ENCODE data around the gene GPR108. TPM values are rescaled to one million over a fixed set of nuclear protein-coding genes. Genes with fewer than 3 reads are reported as not detected.

GPR108 gene
- total RNA-seq, 1 donor from 2014 or later: 87.7 TPM

DNA sequence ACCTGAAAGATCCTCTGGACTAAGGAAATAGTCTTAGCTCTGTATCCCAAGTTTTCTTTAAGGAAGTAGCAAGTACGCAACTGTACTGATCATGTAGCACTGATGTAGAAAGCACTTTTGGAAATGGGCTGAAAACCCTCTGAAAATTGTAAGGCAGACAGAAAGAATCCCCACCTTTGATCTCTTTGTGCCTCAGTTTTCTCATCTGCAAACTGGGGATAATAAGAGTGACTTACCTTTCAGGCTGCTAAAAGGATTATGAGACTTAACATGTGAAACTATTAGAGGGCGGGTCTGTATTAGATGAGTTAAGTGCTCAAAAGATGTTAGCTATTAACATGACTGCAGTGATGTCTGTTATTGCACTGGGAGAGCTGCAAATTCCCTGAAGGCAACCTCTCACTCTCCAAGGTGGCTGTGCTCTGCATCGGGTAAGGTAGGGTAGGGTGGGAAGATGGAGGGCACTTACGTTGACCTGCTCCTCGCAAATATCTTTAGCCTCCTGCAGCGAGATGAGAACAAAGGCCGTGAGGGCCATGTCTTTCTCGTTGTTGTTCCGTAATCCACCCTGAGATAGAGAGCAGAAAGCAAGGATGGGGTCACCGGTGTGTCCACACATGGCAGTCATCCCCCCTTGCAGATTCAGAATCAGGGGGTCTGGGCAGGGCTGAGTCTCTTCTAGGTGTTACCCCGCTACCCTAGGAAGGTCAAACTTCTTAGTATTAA lies 47.1 kb downstream of the GPR108 start:
- TF ChIP-seq, protein P1, sequence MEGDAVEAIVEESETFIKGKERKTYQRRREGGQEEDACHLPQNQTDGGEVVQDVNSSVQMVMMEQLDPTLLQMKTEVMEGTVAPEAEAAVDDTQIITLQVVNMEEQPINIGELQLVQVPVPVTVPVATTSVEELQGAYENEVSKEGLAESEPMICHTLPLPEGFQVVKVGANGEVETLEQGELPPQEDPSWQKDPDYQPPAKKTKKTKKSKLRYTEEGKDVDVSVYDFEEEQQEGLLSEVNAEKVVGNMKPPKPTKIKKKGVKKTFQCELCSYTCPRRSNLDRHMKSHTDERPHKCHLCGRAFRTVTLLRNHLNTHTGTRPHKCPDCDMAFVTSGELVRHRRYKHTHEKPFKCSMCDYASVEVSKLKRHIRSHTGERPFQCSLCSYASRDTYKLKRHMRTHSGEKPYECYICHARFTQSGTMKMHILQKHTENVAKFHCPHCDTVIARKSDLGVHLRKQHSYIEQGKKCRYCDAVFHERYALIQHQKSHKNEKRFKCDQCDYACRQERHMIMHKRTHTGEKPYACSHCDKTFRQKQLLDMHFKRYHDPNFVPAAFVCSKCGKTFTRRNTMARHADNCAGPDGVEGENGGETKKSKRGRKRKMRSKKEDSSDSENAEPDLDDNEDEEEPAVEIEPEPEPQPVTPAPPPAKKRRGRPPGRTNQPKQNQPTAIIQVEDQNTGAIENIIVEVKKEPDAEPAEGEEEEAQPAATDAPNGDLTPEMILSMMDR (IDR thresholded peaks at IDR 0.05; ENCODE audit: insufficient read depth, low read length, severe bottlenecking): no peak
- Histone ChIP-seq H3K36me3 (ENCODE audit: control insufficient read depth, insufficient read depth, low read length) (no peaks in the 10 kb centered on the region), H3K4me3 (ENCODE audit: low read depth, low read length) (no peak overlapping the region), H3K27me3 (ENCODE audit: control insufficient read depth, insufficient read depth, low read length) (no peaks in the 10 kb centered on the region)
- DNase-seq (ENCODE audit: low read depth): no peak
- peak; percentile 55 for FAIRE-seq

DNA sequence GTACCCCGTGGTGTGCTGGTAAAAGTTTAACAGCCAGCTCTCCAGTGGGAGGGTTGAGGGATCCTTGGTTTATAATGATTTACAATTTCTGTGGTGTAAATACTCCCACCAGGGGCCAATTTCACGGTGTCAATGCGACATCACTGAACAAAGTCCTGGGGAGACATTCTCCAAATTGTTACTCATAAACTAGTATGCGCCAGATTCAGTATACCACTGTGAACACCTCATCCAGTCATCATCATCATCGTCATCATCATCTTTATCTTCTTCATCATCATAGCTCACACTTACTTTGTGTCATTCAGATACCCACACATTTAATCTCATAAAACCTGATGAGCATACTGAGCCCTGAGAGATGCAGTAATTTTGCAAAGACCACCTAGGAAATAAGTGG lies 50.3 kb downstream of the GPR108 start:
- FAIRE-seq (no peak), DNase-seq (ENCODE audit: low read depth) (no peak)
- Histone ChIP-seq H3K36me3 (ENCODE audit: control insufficient read depth, insufficient read depth, low read length) (no peaks in the 10 kb centered on the region), H3K4me3 (ENCODE audit: low read depth, low read length) (no peak overlapping the region), H3K27me3 (ENCODE audit: control insufficient read depth, insufficient read depth, low read length) (no peaks in the 10 kb centered on the region)
- TF ChIP-seq, protein P1 (IDR thresholded peaks at IDR 0.05; ENCODE audit: insufficient read depth, low read length, severe bottlenecking): no peak

DNA sequence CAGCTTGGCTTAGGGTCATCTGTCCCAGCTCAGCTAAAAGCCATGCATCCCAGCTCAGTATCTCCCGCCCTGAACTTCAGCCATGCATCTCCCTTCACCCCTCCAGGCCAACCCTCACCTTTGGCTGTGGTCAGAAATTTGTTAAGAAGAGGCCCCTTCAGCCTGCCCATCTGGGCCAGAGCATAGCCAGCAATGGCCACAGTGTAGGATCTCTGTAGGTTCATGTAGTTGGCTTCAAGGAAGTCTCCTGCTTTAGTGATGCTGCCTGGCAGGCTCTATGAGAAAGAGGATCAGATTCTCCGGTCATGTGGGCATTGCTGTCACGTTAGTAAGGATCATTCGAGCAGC lies 50.8 kb downstream of the GPR108 start:
- Histone ChIP-seq H3K36me3 (ENCODE audit: control insufficient read depth, insufficient read depth, low read length) (no peaks in the 10 kb centered on the region), H3K27me3 (ENCODE audit: control insufficient read depth, insufficient read depth, low read length) (no peaks in the 10 kb centered on the region), H3K4me3 (ENCODE audit: low read depth, low read length) (no peak overlapping the region)
- DNase-seq (ENCODE audit: low read depth): no peak
- TF ChIP-seq, protein P1 (IDR thresholded peaks at IDR 0.05; ENCODE audit: insufficient read depth, low read length, severe bottlenecking): no peak
- FAIRE-seq: no peak

DNA sequence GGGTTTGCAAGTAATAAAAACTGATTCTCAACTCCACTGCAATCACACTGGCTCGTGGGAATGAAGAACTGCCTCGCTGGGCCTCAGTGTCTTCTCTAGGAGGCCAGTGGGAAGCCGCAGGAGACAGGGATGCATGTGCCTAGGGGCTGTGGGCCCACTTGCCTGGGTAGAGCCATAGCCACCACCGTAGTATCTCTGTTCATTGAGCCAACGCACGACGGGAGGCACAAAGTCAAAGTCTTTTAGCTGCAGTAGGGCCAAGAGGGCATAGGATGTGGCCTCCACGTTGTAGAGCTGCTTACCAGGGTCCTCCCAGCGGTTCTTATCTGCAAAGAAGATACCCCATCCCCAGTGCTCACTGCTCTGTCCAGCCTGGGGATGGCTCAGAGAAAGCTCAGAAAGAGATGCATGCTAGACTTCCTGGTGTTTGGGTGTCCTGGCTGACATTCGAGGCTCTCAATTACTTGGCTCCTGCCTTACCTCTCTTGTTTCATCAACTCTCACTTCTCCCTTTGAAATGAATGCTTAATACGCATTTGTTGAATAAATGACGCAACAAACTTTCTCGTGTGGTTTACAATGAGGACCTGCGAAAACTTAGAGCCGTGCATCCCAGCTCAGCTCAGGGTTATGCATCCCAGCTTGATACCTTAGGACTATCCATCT lies 51.3 kb downstream of the GPR108 start:
- Histone ChIP-seq H3K4me3 (ENCODE audit: low read depth, low read length) (no peak overlapping the region), H3K27me3 (ENCODE audit: control insufficient read depth, insufficient read depth, low read length) (no peaks in the 10 kb centered on the region), H3K36me3 (ENCODE audit: control insufficient read depth, insufficient read depth, low read length) (no peaks in the 10 kb centered on the region)
- TF ChIP-seq, protein P1 (IDR thresholded peaks at IDR 0.05; ENCODE audit: insufficient read depth, low read length, severe bottlenecking): no peak
- DNase-seq (ENCODE audit: low read depth) (no peak), FAIRE-seq (no peak)

DNA sequence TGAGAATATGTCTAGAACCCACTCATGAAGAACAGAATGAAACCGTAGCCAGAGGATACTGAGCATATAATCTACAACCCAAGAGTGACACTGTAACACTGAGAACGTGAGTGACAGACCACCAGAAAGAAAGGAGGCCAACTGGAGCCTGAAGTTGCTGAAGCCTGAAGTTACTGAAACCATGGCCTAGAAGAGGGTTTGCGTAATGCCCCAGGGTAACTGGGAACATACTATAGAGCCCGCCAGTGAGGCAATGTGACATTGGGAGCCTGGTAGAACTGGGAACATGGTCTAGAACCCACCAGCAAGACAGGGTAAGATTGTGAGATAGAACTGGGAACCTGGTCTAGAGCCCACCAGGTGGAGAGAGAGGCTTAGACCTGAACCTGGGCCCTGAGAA lies 51.9 kb downstream of the GPR108 start:
- Histone ChIP-seq H3K36me3 (ENCODE audit: control insufficient read depth, insufficient read depth, low read length) (no peaks in the 10 kb centered on the region), H3K4me3 (ENCODE audit: low read depth, low read length) (no peak overlapping the region), H3K27me3 (ENCODE audit: control insufficient read depth, insufficient read depth, low read length) (no peaks in the 10 kb centered on the region)
- FAIRE-seq: no peak
- TF ChIP-seq, protein P1 (IDR thresholded peaks at IDR 0.05; ENCODE audit: insufficient read depth, low read length, severe bottlenecking): no peak
- DNase-seq (ENCODE audit: low read depth): no peak
